ENCODE measurements around the gene REP15.

DNA sequence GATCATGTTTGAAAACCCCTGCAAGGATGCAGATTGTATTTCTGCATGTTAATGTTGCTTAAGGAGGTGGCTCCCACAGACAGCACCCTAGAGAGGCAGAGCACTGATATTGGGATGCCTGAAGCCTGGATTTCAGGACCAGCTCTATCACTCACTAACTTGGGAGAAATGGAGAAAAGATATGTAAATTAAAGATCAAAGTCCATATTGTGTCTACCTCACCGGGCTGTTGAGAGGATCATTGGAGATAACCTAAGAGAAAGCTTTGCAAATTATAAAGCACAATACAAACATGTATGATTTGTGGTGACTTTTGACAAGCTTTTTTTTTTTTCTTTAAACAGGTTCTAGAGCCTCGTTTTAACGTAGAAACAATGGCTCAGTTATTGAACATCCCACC, 7.6 kb upstream of the REP15 start:
- TF ChIP-seq, protein P1, sequence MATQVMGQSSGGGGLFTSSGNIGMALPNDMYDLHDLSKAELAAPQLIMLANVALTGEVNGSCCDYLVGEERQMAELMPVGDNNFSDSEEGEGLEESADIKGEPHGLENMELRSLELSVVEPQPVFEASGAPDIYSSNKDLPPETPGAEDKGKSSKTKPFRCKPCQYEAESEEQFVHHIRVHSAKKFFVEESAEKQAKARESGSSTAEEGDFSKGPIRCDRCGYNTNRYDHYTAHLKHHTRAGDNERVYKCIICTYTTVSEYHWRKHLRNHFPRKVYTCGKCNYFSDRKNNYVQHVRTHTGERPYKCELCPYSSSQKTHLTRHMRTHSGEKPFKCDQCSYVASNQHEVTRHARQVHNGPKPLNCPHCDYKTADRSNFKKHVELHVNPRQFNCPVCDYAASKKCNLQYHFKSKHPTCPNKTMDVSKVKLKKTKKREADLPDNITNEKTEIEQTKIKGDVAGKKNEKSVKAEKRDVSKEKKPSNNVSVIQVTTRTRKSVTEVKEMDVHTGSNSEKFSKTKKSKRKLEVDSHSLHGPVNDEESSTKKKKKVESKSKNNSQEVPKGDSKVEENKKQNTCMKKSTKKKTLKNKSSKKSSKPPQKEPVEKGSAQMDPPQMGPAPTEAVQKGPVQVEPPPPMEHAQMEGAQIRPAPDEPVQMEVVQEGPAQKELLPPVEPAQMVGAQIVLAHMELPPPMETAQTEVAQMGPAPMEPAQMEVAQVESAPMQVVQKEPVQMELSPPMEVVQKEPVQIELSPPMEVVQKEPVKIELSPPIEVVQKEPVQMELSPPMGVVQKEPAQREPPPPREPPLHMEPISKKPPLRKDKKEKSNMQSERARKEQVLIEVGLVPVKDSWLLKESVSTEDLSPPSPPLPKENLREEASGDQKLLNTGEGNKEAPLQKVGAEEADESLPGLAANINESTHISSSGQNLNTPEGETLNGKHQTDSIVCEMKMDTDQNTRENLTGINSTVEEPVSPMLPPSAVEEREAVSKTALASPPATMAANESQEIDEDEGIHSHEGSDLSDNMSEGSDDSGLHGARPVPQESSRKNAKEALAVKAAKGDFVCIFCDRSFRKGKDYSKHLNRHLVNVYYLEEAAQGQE (IDR thresholded peaks at IDR 0.05): no peak
- TF ChIP-seq, protein P2, sequence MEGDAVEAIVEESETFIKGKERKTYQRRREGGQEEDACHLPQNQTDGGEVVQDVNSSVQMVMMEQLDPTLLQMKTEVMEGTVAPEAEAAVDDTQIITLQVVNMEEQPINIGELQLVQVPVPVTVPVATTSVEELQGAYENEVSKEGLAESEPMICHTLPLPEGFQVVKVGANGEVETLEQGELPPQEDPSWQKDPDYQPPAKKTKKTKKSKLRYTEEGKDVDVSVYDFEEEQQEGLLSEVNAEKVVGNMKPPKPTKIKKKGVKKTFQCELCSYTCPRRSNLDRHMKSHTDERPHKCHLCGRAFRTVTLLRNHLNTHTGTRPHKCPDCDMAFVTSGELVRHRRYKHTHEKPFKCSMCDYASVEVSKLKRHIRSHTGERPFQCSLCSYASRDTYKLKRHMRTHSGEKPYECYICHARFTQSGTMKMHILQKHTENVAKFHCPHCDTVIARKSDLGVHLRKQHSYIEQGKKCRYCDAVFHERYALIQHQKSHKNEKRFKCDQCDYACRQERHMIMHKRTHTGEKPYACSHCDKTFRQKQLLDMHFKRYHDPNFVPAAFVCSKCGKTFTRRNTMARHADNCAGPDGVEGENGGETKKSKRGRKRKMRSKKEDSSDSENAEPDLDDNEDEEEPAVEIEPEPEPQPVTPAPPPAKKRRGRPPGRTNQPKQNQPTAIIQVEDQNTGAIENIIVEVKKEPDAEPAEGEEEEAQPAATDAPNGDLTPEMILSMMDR (IDR thresholded peaks at IDR 0.05; ENCODE audit: low read depth, low read length, missing input control): no peak
- TF ChIP-seq JUND (IDR thresholded peaks at IDR 0.05) (no peak), FOXA1 (IDR thresholded peaks at IDR 0.05) (no peak), TAF1 (conservative IDR thresholded peaks at IDR 0.05) (no peak), GABPA (IDR thresholded peaks at IDR 0.05 in 1 of 2, conservative IDR thresholded peaks at IDR 0.05 in 1 of 2) (no peak)
- TF ChIP-seq, protein P3, sequence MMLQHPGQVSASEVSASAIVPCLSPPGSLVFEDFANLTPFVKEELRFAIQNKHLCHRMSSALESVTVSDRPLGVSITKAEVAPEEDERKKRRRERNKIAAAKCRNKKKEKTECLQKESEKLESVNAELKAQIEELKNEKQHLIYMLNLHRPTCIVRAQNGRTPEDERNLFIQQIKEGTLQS (IDR thresholded peaks at IDR 0.05): no peak

Measured in liver (tissue), 3 donors.